ENCODE data around the gene SRBD1.

Gene SRBD1

DNA sequence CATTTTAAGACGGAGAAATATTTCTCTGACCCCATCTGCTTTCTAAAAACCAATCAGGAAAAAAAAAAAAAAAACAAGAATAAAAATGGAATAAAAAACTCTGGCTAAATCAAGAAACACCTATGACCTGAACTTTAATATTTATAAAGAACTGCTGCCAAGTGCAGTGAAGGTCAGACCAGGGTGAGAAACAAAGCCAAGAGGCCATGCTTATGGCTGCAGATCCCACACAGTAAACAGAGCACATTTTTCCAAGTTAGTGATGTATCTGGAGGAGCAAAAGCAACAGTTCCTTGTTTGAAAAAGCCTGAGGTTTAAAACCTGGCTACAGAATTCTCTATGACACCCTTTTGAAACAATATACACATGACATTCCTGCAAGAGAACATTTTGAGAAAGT lies 242.3 kb downstream of the SRBD1 start:
- no peak for DNase-seq (ENCODE audit: low read depth)

GRCh38 chr2:45361666-45362065 lies 249.4 kb downstream of the SRBD1 start:
- no peak for DNase-seq (ENCODE audit: low read depth)

- no peak for DNase-seq (ENCODE audit: low read depth)
Observed at GRCh38 chr2:45354776-45355175, 256.3 kb downstream of the SRBD1 start.

GRCh38 chr2:45353879-45354278 lies 257.2 kb downstream of the SRBD1 start:
- DNase-seq (ENCODE audit: low read depth) = peak; percentile 94

DNA sequence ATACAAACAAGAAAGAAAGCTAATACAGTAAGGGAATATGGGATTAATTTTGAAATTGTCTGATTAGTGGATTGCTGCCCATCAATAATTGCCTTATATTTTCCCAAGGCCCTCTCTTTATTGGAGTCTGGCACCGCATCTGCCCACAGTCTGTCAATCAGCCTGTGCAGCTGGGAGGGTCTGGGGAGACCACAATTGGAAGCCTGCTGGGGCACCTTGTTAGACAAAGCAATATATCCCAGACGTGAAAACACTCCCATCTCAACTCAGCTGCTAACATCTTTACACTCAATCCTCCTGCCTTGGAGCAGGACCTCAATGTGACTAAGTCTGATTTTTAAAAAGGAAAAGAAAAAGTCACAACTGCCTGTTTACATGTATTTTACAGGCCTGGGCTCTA lies 258.6 kb downstream of the SRBD1 start:
- no peak for DNase-seq (ENCODE audit: low read depth)

- no peak for DNase-seq (ENCODE audit: low read depth)
Observed at GRCh38 chr2:45345331-45346234, 265.5 kb downstream of the SRBD1 start.

GRCh38 chr2:45344502-45344901 lies 266.6 kb downstream of the SRBD1 start:
- DNase-seq (ENCODE audit: low read depth) = no peak

GRCh38 chr2:45344071-45344470 lies 267.0 kb downstream of the SRBD1 start:
- no peak for DNase-seq (ENCODE audit: low read depth)

GRCh38 chr2:45343251-45344017 lies 267.6 kb downstream of the SRBD1 start:
- DNase-seq (ENCODE audit: low read depth) = no peak

DNA sequence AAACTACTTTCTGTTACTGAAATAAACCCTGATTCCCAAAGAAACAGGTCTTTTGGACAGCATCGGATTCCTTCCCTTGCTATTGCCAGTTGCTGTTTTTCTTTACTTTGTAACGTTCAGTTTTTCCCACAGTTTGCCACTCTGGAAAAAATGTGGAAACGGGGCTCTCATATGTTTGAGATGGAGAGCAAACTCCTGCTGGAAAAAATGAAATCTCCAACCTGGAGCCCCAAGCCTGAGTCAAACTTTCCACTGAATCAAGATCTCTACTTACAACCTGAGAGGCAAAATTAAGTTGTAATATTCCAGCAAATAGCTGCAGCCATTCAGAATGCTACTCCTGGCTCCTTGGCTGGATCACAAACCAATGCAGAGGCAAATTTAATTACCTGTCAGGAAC lies 270.7 kb downstream of the SRBD1 start:
- no peak for DNase-seq (ENCODE audit: low read depth)

- no peak for DNase-seq (ENCODE audit: low read depth)
Observed at GRCh38 chr2:45339253-45339652, 271.8 kb downstream of the SRBD1 start.

All from HS-5 (cell line).